ENCODE data around the gene SP3.

GRCh38 chr2:173903601-173904394 is 61.4 kb downstream of the SP3 start:
- TF ChIP-seq POLR2A (IDR thresholded peaks at IDR 0.05) = no peak
- no peak for TF ChIP-seq CTCF (IDR thresholded peaks at IDR 0.05)
- no peak for TF ChIP-seq POLR2AphosphoS5 (IDR thresholded peaks at IDR 0.05)

Data from prostate gland (tissue), 2 donors.